H1 (cell line): ENCODE measurements around the gene XCL1. TPM values are rescaled to one million over a fixed set of nuclear protein-coding genes. Genes with fewer than 3 reads are reported as not detected.

Source experiments
- BRCA1 ChIP-seq: IDR thresholded peaks from 2 replicates; pipeline ENCODE4 v1.6.1; 2012; ENCODE audit warnings: low read depth, low read length, improper control_type of control experiment
- CHD7 ChIP-seq: fragments of 300-600 bp; sonication (generic); IDR thresholded peaks from 2 replicates; pipeline ENCODE4 v1.7.1; 2012; ENCODE audit warnings: low read length, moderate library complexity, mild to moderate bottlenecking, inconsistent platforms; ENCODE audit not compliant: insufficient replicate concordance
- EP300 ChIP-seq, 2 experiments: IDR thresholded peaks; 1 replicate in 1 of 2; 2 replicates in 1 of 2; pipeline ENCODE4 v1.6.1; 2011 to 2012; ENCODE audit warnings: low read depth in 2 of 2, low read length in 2 of 2, mild to moderate bottlenecking in 2 of 2, borderline replicate concordance in 1 of 2, inconsistent platforms in 1 of 2, moderate library complexity in 1 of 2
- EZH2 ChIP-seq: fragments of 200-600 bp; sonication (generic); IDR thresholded peaks from 2 replicates; pipeline ENCODE4 v1.7.1; 2012; ENCODE audit warnings: low read depth, mild to moderate bottlenecking, moderate library complexity, low read length, inconsistent platforms; ENCODE audit not compliant: severe bottlenecking
- FOSL1 ChIP-seq: IDR thresholded peaks from 2 replicates; pipeline ENCODE4 v1.6.1; 2011; ENCODE audit warnings: mild to moderate bottlenecking, low read depth, low read length, moderate library complexity; ENCODE audit not compliant: insufficient read depth
- HDAC6 ChIP-seq: IDR thresholded peaks from one replicate; pipeline ENCODE4 v1.7.1; 2012; ENCODE audit warnings: low read depth, mild to moderate bottlenecking, inconsistent platforms, low read length, moderate library complexity
- JUND ChIP-seq: IDR thresholded peaks from 2 replicates; pipeline ENCODE4 v1.6.1; 2011; ENCODE audit warnings: mild to moderate bottlenecking, improper control_type of control experiment, low read length
- KDM5A ChIP-seq: fragments of 200-600 bp; IDR thresholded peaks from 2 replicates; pipeline ENCODE4 v1.7.1; 2012; ENCODE audit warnings: mild to moderate bottlenecking, low read length, inconsistent platforms, mixed read lengths
- POLR2A ChIP-seq, 2 experiments: IDR thresholded peaks; 1 replicate in 1 of 2; 2 replicates in 1 of 2; pipeline ENCODE4 v1.6.1; 2011; ENCODE audit warnings: low read depth in 2 of 2, low read length in 2 of 2, mild to moderate bottlenecking in 2 of 2; ENCODE audit errors: control extremely low read depth in 1 of 2
- RBBP5 ChIP-seq: IDR thresholded peaks from 2 replicates; pipeline ENCODE4 v1.7.1; 2012; ENCODE audit warnings: low read depth, mild to moderate bottlenecking, inconsistent platforms, low read length, moderate library complexity, borderline replicate concordance
- SP1 ChIP-seq: IDR thresholded peaks from 2 replicates; pipeline ENCODE4 v1.6.1; 2011; ENCODE audit warnings: low read depth, low read length
- TAF7 ChIP-seq: optimal IDR thresholded peaks from 2 replicates; pipeline ENCODE3; 2011; ENCODE audit warnings: low read depth, mild to moderate bottlenecking, inconsistent platforms, low read length, moderate library complexity, borderline replicate concordance
- polyA plus RNA-seq, 7 experiments: library from polyadenylated mRNA; depleted of rRNA in 3 of 7; stranded (reverse) in 5 of 7; unstranded in 2 of 7; fragments of >200 nt in 5 of 7; fragments of 200-250 nt in 2 of 7; gene quantifications; 1 replicate in 5 of 7; 2 replicates in 1 of 7; 4 replicates in 1 of 7; pipeline versions ENCODE4 v1.2.1 to v1.2.3, GENCODE V29; 2011 to 2013; ENCODE audit warnings: missing spikeins in 2 of 7, mixed read lengths in 2 of 7
- total RNA-seq: library from RNA; stranded (reverse); fragmentation: NEBNext Ultra II Directional; extraction: Animal tissue kit (Norgen Biotek cat#: 25700); gene quantifications from 2 replicates; pipeline ENCODE4 v1.2.1, GENCODE V29; 2021

XCL1 gene
- total and polyA plus RNA-seq, 2 of the 8 experiments (the other 6 are each of a cell fraction or from before 2014, with no cell fraction given), result 0.39 to 0.63 TPM

- no peak for TF ChIP-seq CHD7
- no peak for TF ChIP-seq EZH2
- no peak for TF ChIP-seq TAF7
- no peak for TF ChIP-seq POLR2A (IDR thresholded peaks at IDR 0.05; ENCODE audit: control extremely low read depth in 1 of 2, low read depth in 2 of 2, low read length in 2 of 2)
- TF ChIP-seq SP1, result no peak
- no peak for TF ChIP-seq RBBP5
- no peak for TF ChIP-seq KDM5A
- no peak for TF ChIP-seq EP300 (IDR thresholded peaks at IDR 0.05; ENCODE audit: borderline replicate concordance in 1 of 2, low read depth in 2 of 2, low read length in 2 of 2)
- no peak for TF ChIP-seq BRCA1
- no peak for TF ChIP-seq FOSL1
- TF ChIP-seq JUND, result no peak
- TF ChIP-seq HDAC6, result no peak
- TF ChIP-seq, all 59 proteins: peak for 0
Measured at GRCh38 chr1:168561989-168562388, 14.4 kb upstream of the XCL1 start (continued).
